HG03097 (cell line): ENCODE data around the gene TACSTD2.
"Not testable (repeated sequence)": the region's sequence is repeated elsewhere in the genome, so short reads cannot be mapped to it uniquely, and the experiment has no call there.

Experiments
- ATAC-seq: cut with Tn5 transposase; IDR thresholded peaks from one replicate; pipeline ENCODE4 v1.9.1; 2021; ENCODE audit not compliant: unreplicated experiment, low FRiP score

The TACSTD2 gene

DNA sequence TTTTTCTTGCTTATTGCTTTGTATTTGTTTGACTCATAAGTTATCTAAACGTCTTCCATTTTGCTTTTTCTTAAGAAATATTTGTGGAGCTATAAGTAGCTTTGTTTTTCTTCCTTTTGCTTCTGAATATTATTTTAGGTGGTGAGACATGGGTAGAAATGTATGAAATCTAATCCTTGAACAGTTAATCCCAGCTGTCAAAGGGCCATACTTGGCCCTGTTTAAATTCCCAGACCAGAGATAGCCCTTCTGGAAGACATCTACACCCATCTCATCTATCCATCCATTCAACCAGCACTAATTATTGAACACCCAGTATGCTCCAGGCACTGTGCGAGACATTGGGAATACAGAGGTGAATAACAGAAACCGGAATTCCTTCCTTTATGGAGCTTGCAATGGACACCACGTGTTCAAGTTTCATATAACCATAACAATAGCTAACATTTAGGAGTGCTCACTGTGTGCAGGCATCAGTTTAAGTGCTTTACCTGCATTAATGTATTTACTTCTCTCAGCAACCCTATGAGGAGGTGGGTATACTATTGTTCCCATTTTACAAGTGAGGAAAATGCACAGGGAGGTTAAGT is 8.7 kb downstream of the TACSTD2 start:
- ATAC-seq: no peak

DNA sequence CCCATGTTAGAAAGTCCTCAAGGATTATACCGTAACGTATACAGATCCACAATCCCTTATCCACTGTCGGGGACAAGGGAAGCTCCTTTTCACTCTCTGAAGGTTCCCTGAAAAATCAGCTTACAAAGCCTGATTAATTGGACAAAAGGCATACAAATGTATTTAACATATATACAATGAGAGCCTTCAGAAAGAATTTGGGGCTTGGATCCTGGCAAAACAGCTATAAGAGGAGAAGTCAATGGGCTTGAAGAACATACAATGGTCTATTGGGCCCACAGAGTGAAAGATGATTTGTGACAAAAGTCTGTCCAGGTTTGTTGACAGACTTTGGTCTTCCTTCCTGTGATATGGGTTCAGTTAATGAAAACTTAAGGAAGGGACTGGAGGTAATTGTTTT is 10.7 kb downstream of the TACSTD2 start:
- no peak for ATAC-seq

DNA sequence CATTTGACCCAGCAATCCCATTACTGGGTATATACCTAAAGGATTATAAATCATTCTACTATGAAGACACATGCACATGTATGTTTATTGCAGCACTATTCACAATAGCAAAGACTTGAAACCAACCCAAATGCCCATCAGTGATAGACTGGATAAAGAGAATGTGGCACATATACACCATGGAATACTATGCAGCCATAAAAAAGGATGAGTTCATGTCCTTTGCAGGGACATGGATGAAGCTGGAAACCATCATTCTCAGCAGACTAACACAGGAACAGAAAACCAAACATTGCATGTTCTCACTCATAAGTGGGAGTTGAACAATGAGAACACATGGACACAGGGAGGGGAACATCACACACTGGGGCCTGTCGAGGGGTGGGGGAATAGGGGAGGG is 13.3 kb downstream of the TACSTD2 start:
- not testable (repeated sequence) for ATAC-seq

DNA sequence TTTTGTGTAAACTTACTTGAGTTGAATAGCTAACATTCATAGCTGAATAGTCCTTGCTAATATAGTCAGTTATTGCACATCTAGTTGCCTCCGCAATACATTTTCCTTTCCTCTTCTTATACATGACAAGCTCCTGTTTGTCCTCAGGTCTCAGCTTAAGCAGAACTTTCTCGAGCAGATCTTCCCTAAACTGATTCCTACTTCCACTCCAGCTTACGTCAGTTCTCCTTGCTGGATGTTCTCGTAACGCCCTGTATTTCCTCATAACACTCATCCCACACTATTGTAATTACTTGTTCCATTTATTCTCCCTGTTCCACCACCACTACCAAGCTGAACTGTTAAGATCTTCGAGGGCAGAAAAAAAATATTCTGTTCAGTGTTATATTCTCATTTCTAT is 15.4 kb downstream of the TACSTD2 start:
- no peak for ATAC-seq

- ATAC-seq: no peak
These were observed 21.7 kb downstream of the TACSTD2 start for GRCh38 chr1:58555393-58555792.

DNA sequence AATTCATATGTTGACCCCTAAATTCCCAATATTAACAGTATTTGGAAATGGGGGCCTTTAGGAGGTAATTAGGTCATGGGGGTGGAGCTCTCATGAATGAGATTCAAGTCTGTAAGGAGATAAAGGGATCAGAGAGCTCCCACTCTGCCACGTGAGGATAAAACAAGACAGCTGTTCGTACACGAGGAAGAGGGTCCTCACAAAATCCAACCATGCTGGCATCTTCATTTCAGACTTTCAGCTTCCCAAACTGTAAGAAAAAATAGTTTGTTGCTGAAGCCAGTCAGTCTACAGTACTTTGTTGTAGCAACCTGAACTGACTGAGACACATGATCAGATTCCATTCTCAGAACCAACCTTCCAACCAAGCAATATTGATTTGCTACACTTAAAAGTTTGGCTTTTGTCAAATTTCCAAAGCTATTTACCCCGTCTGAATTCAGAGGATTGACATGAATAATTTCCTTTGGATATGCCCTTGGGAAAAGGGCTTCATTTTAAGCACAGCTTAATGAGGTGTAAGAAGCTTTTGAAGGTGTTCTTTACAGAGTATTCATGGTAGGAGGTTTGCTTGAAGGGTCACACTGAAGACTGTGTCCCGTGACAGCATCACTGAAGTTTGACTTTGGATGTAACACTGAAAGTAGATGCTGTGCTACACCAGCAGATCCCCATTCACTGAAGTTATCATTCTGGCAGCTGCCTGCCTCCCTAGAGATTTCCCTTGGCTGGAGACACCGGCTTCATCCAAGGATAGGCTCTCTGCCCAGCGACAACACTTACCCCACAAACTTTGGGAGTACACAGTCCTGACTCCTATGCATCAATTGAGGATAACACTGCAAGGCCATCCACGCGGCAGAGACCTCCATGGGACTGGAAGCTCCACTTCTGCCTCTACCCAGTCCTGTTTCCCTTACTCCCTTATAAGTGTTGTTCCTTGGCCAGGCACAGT is 25.6 kb downstream of the TACSTD2 start:
- no peak for ATAC-seq

DNA sequence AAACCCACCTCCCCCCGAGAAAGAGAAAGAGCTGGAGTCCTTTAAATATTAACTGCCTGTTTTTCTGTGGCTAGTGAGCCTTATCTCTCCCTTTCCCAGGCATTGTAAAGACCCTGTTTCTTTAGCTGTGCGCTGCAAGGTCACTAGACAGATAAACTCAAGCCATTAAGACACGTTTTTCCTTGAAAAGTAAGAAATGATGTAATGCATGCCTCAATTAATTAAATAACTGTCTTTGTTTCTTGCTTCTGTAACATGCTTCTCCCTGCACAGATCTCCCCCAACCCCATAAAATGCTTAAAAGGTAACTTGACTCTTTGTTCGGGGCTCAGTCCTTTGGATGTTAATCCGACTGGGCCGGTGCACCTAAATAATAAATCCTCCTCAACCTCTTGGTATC is 27.8 kb downstream of the TACSTD2 start:
- not testable (repeated sequence) for ATAC-seq

- ATAC-seq: no peak
These were observed 28.7 kb downstream of the TACSTD2 start for GRCh38 chr1:58548371-58548770.

DNA sequence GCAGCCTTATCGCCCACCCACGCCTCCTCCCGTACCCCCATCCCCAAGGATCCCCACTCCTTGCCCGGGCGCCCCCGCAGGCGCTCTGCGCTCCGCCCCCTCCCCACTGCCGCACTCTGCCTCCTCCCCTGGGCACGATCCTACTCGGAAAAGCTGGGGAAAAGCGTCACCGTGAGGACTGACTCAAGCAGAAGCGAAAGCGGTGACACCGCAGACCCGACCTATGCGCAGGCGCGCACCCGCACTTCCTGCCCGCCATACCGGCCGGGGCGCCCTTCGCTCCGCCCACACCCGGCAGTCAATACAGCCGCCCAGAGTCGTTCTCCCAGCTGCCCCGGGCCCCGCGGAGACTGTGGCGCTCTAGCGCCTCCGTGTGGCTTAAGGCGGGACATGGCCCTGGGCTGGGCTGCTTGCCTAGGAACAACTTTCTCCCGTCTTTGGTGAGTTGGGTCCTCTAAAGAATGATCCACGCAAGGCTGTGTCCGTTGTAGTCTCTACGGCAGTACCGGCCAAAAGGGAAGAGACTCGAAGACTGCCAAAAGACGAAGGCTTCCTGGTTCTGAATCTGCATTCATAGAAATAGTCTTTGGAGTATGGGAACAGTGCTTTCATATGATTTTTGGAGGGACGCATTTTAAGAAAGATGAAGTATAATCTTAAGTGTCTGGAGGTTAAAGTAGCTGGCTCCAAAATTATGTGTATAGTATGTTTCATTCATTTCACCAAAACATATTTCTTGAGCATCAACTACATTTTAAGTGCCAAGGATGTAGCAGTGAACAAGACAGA is 30.3 kb downstream of the TACSTD2 start, which contains the start of gene OMA1:
Gene OMA1, minus strand, starts transcription at position 207 of the 789 bp plus-strand sequence. CDS start 7,432 bp downstream, outside the sequence.
- ATAC-seq: peak; percentile 96

DNA sequence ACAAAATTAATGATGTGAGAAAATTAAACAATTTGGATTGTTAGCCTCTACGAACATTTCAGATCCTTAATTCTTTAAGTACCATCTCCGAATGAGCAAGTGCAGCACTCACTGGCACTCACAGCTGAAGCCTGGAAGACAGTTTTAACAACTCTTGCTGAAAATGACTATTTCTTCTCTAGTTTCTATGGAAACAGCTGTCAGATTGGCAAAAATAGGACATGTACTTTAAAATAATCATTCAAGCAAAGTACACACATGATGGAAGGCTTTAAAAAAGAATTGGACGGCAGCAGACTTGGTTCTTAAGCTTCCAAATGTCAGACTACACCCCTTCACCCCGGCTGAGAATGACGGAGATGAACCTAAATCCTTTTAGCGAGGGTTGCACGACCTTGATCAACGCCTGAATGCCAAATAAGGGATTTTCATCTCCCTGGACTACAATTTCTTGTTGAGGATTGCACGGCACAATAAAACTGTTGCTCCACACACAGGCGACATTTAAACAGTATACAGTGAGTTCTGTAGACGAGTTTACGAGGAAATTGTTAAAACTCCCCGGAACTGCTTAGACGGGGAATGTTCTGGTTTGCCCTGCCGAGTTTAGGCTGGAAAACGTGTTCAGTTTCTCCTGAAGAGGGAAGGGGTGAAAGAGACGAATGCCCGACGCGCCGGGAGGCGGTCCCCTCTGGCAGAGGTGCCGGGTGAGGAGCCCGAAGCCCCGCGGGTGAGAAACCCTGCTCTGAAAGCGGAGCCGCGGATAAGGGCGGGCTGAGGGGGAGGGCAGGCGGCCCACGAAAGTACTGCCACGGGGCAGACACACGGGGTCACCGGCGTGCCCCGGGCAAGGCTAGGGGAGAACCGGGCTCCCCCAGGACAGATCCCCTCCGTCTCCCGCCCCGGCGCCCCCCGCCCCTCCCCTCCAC is 31.2 kb downstream of the TACSTD2 start:
- peak; percentile 30 for ATAC-seq

DNA sequence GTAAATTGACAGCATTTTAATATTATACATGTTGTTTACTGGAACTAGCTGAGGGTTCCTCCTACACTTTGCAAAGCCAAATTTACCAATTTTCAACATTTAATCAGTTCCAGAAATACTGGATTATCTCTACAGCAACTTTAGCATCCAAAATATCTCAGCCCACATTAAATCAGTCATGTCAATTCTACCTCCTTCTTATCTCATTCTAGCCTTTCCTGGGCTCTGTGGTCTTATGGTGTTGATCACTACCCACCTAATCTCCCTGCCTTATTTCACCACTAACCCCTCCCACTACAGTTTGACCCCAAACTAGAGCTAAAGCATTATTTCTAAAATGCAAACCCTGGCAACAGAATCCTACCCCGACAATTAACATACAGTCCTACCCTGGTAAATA is 33.8 kb downstream of the TACSTD2 start:
- ATAC-seq: no peak

DNA sequence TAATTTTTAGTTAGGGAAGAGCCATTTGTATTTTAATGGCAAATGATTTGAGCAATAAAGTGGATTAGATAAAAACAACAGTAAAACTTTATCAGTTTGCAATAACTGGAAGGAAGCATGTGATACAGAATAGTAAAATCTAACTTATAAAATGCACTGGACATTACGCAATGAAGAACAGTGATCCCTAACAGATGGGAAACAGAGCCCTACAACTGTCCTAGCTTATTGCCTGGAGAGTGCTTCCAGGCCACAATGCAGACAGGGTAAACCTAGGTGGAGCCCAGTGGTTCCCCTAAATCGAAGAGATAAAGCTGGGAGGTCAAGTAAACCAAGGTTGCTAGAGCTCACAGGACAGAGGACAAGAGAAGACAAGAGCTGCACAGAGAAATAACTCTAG is 37.5 kb downstream of the TACSTD2 start:
- no peak for ATAC-seq

- no peak for ATAC-seq
These were observed 38.2 kb downstream of the TACSTD2 start for GRCh38 chr1:58538821-58539220.

GRCh38 chr1:58531842-58532241 is 45.2 kb downstream of the TACSTD2 start:
- not testable (repeated sequence) for ATAC-seq

- ATAC-seq: no peak
These were observed 47.8 kb downstream of the TACSTD2 start for GRCh38 chr1:58529284-58529683.

GRCh38 chr1:58528518-58528917 is 48.5 kb downstream of the TACSTD2 start:
- ATAC-seq: no peak
